Suprapubic skin (tissue), 4 donors: ENCODE measurements around the gene SPECC1. TPM values are rescaled to one million over a fixed set of nuclear protein-coding genes. Genes with fewer than 3 reads are reported as not detected.

Experiments
- DNase-seq, 2 donors: peaks; one replicate each; pipeline ENCODE4 v3.0.0-alpha.2; 2019; ENCODE audit warnings: low spot score in 2 of 2
- H3K27ac ChIP-seq: fragments of 200-600 bp; sonication (generic); one replicate; pipeline ENCODE4 v1.5.1; 2019
- H3K27me3 ChIP-seq: fragments of 200-600 bp; sonication (generic); one replicate; pipeline ENCODE4 v1.5.1; 2019
- H3K36me3 ChIP-seq: fragments of 200-600 bp; sonication (generic); one replicate; pipeline ENCODE4 v1.5.1; 2019
- H3K4me1 ChIP-seq: fragments of 200-600 bp; sonication (generic); one replicate; pipeline ENCODE4 v1.5.1; 2019
- H3K4me3 ChIP-seq: fragments of 200-600 bp; sonication (generic); one replicate; pipeline ENCODE4 v1.5.1; 2019; ENCODE audit warnings: mild to moderate bottlenecking
- H3K9me3 ChIP-seq: fragments of 200-600 bp; sonication (generic); one replicate; pipeline ENCODE4 v1.5.1; 2019
- EP300 ChIP-seq: sonication (generic); formaldehyde crosslinking; IDR thresholded peaks from one replicate; pipeline ENCODE4 v1.6.1; 2017; ENCODE audit warnings: antibody characterized with exemption
- POLR2A ChIP-seq, 2 donors: fragments of 450-650 bp; IDR thresholded peaks; one replicate each; pipeline ENCODE4 v1.6.1; 2017; ENCODE audit warnings: antibody characterized with exemption in 2 of 2, mild to moderate bottlenecking in 2 of 2, moderate library complexity in 2 of 2
- POLR2AphosphoS5 ChIP-seq, 3 donors: sonication (generic); formaldehyde crosslinking; IDR thresholded peaks; one replicate each; pipeline ENCODE4 v1.6.1; 2017; ENCODE audit warnings: antibody characterized with exemption in 3 of 3
- WGBS: methylation state at CpG from one replicate; pipeline ENCODE4 v1.1.5; 2018; 5-methylcytosine and 5-hydroxymethylcytosine counted together
- total RNA-seq, 4 donors: library from RNA; depleted of rRNA; stranded (reverse); fragments of >200 nt; gene quantifications; one replicate each; pipeline ENCODE4 v1.1.0, GENCODE V29; 2016
- TF ChIP-seq, protein P1 (sequence below), 2 donors: fragments of 200-600 bp in 1 of 2; fragments of 450-650 bp in 1 of 2; sonication (generic) in 1 of 2; IDR thresholded peaks; one replicate each; pipeline ENCODE4 v1.5.1; 2016 to 2019; ENCODE audit warnings: antibody characterized with exemption in 2 of 2, mild to moderate bottlenecking in 1 of 2, moderate library complexity in 1 of 2

The SPECC1 gene
- total RNA-seq, 4 donors from 2014 or later: 12.2 to 18.1 (median 16.4) TPM

DNA sequence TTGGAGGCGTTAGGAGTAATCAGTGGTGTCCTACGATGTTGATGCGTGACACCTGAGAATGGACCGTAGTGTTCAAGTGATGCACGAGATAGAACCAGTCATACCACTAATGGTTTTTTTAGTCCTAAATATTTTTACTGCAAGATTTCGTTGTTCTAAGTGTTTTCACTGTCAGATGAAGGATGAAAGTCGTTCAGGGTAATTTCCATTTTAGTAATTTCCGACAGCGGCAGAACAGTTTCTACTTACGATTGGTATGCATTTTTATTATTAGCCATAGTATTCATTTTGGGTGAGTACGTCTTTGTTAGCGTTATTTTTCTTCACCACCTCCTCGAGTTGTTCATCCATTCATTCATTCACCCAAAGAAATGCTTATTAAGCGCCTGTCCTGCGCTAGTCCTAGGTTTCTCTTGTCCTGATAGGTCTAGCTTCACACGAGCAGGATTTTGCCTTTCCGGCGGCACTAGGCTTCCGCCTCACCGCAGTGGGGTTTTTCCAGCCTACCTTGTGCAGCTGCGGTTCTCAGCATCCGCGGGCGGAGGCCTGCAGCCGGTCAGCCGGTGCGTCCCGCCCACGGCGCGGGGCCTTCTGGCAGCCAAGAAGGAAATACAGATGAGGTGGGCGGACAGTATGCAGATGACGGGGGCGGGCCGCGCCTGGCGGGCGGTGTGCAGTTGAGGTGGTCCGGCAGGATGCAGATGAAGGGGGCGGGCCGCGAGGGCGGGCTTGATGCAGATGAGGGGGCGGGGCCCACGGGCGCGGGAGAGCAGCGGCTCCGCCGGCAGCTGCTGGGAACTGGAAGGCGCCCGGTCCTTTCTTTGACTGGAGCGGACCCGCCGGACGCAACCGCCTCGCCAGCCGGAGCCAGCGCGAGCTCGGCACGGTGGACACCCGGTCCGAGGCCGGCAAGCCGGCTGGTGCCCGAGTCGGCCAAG, 146.4 kb downstream of the SPECC1 start:
- WGBS: 17% methylated on average over 40 of the region's 69 CpGs
- Histone ChIP-seq H3K27ac (peak overlapping the region; percentile 67), H3K4me1 (peaks cover 17% of the 10 kb centered on the region), H3K27me3 (no peaks in the 10 kb centered on the region), H3K4me3 (peak overlapping the region; percentile 63), H3K36me3 (no peaks in the 10 kb centered on the region), H3K9me3 (no peaks in the 10 kb centered on the region)
- TF ChIP-seq, protein P1, sequence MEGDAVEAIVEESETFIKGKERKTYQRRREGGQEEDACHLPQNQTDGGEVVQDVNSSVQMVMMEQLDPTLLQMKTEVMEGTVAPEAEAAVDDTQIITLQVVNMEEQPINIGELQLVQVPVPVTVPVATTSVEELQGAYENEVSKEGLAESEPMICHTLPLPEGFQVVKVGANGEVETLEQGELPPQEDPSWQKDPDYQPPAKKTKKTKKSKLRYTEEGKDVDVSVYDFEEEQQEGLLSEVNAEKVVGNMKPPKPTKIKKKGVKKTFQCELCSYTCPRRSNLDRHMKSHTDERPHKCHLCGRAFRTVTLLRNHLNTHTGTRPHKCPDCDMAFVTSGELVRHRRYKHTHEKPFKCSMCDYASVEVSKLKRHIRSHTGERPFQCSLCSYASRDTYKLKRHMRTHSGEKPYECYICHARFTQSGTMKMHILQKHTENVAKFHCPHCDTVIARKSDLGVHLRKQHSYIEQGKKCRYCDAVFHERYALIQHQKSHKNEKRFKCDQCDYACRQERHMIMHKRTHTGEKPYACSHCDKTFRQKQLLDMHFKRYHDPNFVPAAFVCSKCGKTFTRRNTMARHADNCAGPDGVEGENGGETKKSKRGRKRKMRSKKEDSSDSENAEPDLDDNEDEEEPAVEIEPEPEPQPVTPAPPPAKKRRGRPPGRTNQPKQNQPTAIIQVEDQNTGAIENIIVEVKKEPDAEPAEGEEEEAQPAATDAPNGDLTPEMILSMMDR (IDR thresholded peaks at IDR 0.05): peak in 1 of 2 donors; percentile 5
- TF ChIP-seq POLR2A (IDR thresholded peaks at IDR 0.05) (no peak), EP300 (no peak), POLR2AphosphoS5 (IDR thresholded peaks at IDR 0.05) (peak in 1 of 3 donors; percentile 44)
- peak; percentile 95 to 96 for DNase-seq

DNA sequence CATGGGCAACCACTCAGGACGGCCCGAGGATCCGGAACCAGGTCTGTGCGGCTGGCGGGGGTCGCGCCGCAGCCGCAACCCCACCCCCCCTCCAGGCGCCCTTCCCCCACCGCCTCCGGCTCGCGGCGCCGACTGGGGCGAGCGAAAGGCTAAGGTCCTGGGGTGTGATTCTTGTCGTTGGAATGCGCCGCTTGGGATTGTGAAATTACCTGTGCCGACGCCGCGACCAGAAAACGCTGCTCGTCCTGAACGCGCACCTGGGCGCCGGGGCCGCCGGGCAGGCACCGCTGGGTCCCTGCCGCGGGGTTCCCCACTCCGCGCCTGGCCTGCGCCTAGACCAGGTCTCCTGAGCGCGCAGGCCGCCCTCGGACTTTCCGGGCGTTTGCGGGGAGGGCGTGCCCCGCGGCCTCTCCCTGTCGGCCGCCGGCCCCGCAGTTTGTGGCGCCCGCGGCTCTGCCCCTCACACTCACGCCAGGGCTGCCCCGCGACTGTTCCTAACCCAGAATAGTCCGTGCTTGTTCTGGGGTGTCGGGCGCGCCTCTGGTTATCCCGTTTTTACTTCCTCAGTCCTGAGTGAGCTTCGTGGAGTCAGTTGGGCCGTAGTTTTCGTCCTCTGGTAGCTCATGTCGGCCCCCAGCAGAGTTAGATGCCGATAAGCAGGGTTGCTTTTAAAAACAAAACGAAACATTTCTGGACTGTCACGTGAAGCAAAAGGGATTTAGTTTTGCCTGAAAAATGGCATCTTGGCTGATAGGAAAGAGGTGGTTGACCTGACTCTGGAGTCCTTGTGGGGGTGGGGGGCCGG, 147.2 kb downstream of the SPECC1 start:
- Histone ChIP-seq H3K27ac (peak overlapping the region; percentile 67), H3K36me3 (no peaks in the 10 kb centered on the region), H3K4me3 (peak overlapping the region; percentile 63), H3K4me1 (peaks cover 17% of the 10 kb centered on the region), H3K9me3 (no peaks in the 10 kb centered on the region), H3K27me3 (no peaks in the 10 kb centered on the region)
- 13% methylated on average over 11 of the region's 72 CpGs for WGBS
- no peak for TF ChIP-seq EP300
- TF ChIP-seq, protein P1 (IDR thresholded peaks at IDR 0.05): no peak
- DNase-seq: peak in 1 of 2 donors; percentile 64

DNA sequence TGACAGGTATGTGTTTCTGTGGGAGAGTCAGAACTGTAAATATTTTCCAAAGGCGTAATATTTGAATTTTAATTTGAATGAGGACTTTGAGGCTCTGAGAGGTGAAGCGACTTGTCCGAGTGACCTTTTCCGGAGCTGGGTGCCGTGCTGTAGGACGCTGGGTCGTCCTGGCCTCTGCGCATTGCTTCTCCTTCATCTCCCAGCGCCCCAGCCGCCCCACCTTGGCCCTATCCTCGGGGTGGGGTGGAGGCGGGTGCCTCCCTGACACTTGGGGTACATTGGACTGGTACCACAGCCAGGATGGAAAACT, 147.8 kb downstream of the SPECC1 start:
- H3K27ac ChIP-seq: no peak overlapping the region
- 73% methylated on average over 11 of the region's 12 CpGs for WGBS

DNA sequence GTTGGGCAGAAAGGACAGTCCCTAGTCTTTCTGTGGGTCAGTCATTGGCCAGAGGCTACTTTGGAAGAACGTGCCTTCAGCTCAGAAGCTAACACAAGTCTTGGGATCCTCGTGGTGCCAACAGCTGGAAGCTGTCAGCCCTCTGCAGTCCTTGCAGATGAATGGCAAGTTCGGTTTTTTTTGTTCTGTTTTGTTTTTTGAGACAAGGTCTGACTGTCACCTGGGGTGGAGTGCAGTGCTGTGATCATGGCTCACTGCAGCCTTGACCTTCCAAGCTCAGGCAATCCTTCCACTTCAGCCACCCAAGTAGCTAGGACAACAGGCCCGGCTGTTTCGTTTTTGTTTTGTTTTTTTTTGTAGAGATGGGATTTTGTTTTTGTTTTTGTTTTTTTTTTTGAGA, 149.4 kb downstream of the SPECC1 start:
- peaks cover 17% of the 10 kb centered on the region for H3K4me1 ChIP-seq
- no peaks in the 10 kb centered on the region for H3K27me3 ChIP-seq
- H3K4me3 ChIP-seq: no peak overlapping the region
- TF ChIP-seq, protein P1 (IDR thresholded peaks at IDR 0.05): no peak
- TF ChIP-seq POLR2A (IDR thresholded peaks at IDR 0.05) (no peak), EP300 (no peak), POLR2AphosphoS5 (IDR thresholded peaks at IDR 0.05) (no peak)
- no peak overlapping the region for H3K27ac ChIP-seq
- no peak for DNase-seq
- no peaks in the 10 kb centered on the region for H3K36me3 ChIP-seq
- no peaks in the 10 kb centered on the region for H3K9me3 ChIP-seq
- 94% methylated on average over 5 of the region's 5 CpGs for WGBS

More for the DNA sequence above, 147.8 kb downstream of the SPECC1 start:
- H3K4me3 ChIP-seq: peak overlapping the region; percentile 63
- no peaks in the 10 kb centered on the region for H3K36me3 ChIP-seq
- no peaks in the 10 kb centered on the region for H3K9me3 ChIP-seq
- no peaks in the 10 kb centered on the region for H3K27me3 ChIP-seq
- no peak for TF ChIP-seq EP300
- TF ChIP-seq, protein P1 (IDR thresholded peaks at IDR 0.05): no peak
- TF ChIP-seq POLR2A (IDR thresholded peaks at IDR 0.05): no peak
- no peak for TF ChIP-seq POLR2AphosphoS5 (IDR thresholded peaks at IDR 0.05)
- H3K4me1 ChIP-seq: peaks cover 17% of the 10 kb centered on the region
- no peak for DNase-seq
